ENCODE data around the gene RALGPS2. TPM values are rescaled to one million over a fixed set of nuclear protein-coding genes. Genes with fewer than 3 reads are reported as not detected.

Gene RALGPS2
- total RNA-seq, 1 donor from 2014 or later: 2.6 TPM

DNA sequence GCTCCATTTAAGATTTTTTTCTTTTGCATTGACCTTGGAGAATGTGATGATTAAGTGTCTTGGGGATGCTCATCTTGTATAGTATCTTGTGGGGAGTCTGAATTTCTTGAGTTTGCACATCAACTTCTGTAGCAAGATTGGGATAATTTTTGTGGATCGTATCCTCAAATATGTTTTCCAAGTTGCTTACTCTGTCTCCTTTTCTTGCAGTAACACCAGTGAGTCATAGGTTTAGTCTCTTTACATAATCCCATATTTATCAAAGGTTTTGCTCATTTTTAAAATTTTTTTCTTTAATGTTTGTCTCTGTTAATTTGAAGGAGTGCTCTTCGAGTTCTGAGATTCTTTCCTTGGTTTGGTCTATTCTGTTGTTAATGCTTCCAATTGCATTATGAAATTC is 187.6 kb downstream of the RALGPS2 start:
- intact Hi-C loops (cut with micrococcal nuclease): no loop called here
- Mint-ChIP-seq H3K36me3 (ENCODE audit: low read depth) (peaks cover 2% of the 10 kb centered on the region), H3K9me3 (peaks cover 11% of the 10 kb centered on the region), H3K27ac (no peak overlapping the region), H3K4me1 (peaks cover 2% of the 10 kb centered on the region), H3K4me3 (no peak overlapping the region), H3K27me3 (no peaks in the 10 kb centered on the region)
- no peak for DNase-seq

DNA sequence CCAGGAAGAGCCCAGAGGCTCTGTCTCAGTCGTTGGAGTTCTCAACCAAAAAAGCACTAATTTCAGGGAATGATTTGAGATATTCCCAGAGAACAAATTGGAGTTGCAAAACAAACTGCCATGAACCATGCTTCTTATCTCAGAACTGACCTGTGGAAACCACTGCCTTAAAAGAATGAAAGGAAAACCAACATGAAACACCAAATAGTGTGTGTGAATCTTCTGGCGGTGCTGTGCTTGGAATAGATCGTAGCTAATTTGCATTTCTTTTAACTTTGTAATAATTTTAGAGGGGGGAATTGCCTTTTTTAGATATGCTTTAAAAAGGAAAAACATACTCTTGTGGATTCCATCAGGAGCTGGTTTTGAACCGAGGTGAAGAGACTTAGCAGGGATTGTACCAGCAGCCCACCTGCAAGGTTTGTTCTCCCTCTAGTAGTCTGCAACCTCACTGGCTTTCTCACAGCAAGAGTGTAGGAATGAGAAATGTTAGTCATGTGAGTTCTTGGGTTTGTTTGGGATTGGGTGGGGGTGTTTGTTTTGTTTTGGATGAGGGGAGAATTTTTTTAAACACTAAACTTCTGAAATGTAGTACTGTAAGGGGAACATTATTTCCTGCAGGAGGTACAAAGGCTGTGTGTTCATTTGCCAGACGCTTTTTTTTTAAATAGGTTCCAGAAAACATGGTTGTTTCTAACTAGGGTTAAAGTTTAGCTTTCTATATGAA is 191.6 kb downstream of the RALGPS2 start:
- Mint-ChIP-seq H3K27me3 (peaks cover 3% of the 10 kb centered on the region), H3K27ac (no peak overlapping the region), H3K36me3 (ENCODE audit: low read depth) (no peaks in the 10 kb centered on the region), H3K4me1 (peaks cover 2% of the 10 kb centered on the region), H3K4me3 (no peak overlapping the region), H3K9me3 (peaks cover 4% of the 10 kb centered on the region)
- intact Hi-C loops (cut with micrococcal nuclease): no loop called here
- DNase-seq: no peak

DNA sequence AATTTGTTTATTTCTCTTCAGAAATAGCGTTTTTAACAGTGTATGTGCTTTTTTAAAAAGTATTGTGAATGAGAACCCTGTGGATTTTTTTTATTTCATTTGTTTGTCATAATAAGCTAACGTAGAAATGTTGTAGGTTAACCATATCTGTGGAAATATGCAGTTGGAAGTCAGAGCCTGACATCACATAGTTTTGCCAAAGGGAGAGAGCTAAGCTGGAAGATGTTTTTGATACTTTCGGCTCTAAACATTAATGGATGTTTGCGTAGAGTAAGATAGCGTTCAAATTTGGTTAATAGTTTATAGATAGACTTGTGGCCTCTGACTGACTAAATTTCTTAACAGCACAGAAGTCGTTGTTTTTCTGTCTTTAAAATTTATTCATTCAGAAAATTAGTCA is 193.3 kb downstream of the RALGPS2 start:
- peaks cover 3% of the 10 kb centered on the region for H3K27me3 Mint-ChIP-seq
- no peak overlapping the region for H3K27ac Mint-ChIP-seq
- intact Hi-C loops (cut with micrococcal nuclease): no loop called here
- H3K9me3 Mint-ChIP-seq: no peaks in the 10 kb centered on the region
- no peak for DNase-seq
- peaks cover 2% of the 10 kb centered on the region for H3K4me1 Mint-ChIP-seq
- no peaks in the 10 kb centered on the region for H3K36me3 Mint-ChIP-seq (ENCODE audit: low read depth)
- no peak overlapping the region for H3K4me3 Mint-ChIP-seq

DNA sequence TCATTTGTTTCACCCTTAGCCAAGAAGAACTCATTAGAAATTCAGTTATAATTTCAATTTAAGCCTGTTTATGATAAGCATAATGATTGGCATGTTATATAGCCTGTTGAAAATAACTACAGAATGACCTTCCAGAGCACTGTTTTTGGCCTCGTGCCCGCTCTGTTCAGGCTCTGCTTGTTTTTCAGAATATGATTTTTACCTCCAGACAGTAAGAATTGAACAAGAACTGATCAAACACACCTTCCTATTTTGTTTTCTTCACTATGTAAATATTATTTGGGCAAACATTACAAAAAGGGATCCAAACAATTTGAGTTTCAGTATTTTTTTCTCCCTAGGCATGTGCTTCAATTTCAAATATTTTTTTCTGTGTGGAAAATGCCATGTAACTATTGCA is 193.9 kb downstream of the RALGPS2 start:
- DNase-seq: no peak
- intact Hi-C loops (cut with micrococcal nuclease): no loop called here
- Mint-ChIP-seq H3K9me3 (no peaks in the 10 kb centered on the region), H3K36me3 (ENCODE audit: low read depth) (no peaks in the 10 kb centered on the region), H3K4me3 (no peak overlapping the region), H3K4me1 (peaks cover 2% of the 10 kb centered on the region), H3K27me3 (peaks cover 6% of the 10 kb centered on the region), H3K27ac (no peak overlapping the region)

DNA sequence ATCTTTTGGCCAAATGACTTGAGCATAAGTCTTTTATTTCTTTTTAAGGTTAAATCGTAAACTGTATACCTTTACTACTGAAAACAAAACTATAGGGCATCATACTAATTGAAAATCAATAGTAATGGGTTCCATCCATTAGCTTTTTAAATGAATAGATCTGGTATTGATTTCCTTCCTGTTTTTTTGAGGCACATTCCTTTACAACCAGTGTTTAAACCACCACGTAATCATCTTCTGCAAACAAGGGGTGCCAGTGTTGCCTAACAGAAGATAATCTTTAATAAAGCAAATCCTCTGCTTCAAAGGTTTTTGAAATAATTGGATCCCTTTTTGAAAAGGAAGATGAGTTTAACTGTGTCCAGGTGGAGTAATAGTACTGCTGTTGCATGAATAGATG is 194.5 kb downstream of the RALGPS2 start:
- intact Hi-C loops (cut with micrococcal nuclease): no loop called here
- no peak overlapping the region for H3K4me3 Mint-ChIP-seq
- peaks cover under 1% of the 10 kb centered on the region for H3K4me1 Mint-ChIP-seq
- H3K9me3 Mint-ChIP-seq: peaks cover 2% of the 10 kb centered on the region
- H3K36me3 Mint-ChIP-seq (ENCODE audit: low read depth): no peaks in the 10 kb centered on the region
- DNase-seq: no peak
- H3K27me3 Mint-ChIP-seq: peaks cover 6% of the 10 kb centered on the region
- H3K27ac Mint-ChIP-seq: no peak overlapping the region

DNA sequence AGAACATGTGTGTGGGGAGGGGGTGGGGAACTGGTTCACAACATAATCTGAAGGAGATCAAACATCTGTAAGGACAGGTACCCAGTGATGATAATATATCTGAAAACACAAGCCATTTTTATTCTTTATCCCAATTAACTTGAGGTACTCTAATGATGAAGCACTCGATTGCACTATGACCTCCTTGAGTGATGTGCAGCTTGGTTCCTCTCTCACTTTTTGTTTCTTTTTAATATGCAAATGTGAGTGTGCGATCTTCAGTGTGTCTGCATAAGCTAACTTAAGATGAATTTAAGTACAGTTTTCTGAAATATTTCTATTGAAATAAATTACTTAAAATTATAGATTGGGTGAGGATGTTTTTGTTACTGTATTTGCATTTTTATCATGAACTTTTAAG is 196.5 kb downstream of the RALGPS2 start:
- intact Hi-C loops (cut with micrococcal nuclease): no loop called here
- H3K4me3 Mint-ChIP-seq: no peak overlapping the region
- no peaks in the 10 kb centered on the region for H3K4me1 Mint-ChIP-seq
- DNase-seq: no peak
- H3K36me3 Mint-ChIP-seq (ENCODE audit: low read depth): no peaks in the 10 kb centered on the region
- H3K27me3 Mint-ChIP-seq: peaks cover 12% of the 10 kb centered on the region
- H3K9me3 Mint-ChIP-seq: peaks cover 8% of the 10 kb centered on the region
- H3K27ac Mint-ChIP-seq: no peak overlapping the region

DNA sequence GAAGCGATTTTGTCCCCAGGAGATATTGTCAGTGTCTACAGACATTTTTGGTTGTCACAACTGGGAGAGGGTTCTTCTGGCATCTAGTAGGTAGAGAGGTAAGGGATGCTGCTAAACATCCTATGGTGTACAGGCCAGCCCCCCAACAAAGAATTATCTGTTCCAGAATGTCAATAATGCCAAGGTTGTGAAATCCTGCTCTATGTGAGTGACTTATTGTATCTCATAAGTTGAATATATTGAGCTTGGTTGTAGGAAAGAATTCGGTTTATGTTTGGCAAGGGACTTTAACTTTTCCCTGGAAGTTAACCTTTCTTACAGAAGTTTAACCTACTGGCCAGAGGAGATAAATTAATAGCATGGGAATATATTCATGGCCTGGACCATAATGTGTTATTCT is 198.5 kb downstream of the RALGPS2 start:
- Mint-ChIP-seq H3K36me3 (ENCODE audit: low read depth) (no peaks in the 10 kb centered on the region), H3K9me3 (peaks cover 8% of the 10 kb centered on the region), H3K4me3 (no peak overlapping the region), H3K4me1 (no peaks in the 10 kb centered on the region), H3K27me3 (peaks cover 12% of the 10 kb centered on the region), H3K27ac (no peak overlapping the region)
- intact Hi-C loops (cut with micrococcal nuclease): no loop called here
- no peak for DNase-seq

DNA sequence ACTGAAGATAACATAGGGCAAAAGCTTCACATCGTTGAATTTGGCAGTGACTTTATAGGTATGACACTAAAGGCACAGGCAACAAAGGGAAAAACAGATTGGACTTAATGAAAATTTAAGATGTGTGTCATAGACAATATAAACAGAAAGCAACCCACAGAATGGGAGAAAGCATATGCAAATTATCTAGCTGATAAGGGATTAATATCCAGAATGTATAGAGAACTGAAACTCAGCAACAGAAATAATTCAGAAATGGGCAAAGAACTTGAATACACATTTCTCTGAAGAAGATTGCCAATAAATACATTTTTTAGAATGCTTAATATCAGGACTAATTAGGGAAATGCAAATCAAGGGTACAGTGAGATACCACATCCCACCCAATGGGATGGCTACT is 201.0 kb downstream of the RALGPS2 start:
- Mint-ChIP-seq H3K36me3 (ENCODE audit: low read depth) (no peaks in the 10 kb centered on the region), H3K27ac (no peak overlapping the region), H3K9me3 (peaks cover 8% of the 10 kb centered on the region), H3K4me1 (no peaks in the 10 kb centered on the region), H3K4me3 (no peak overlapping the region), H3K27me3 (peaks cover 11% of the 10 kb centered on the region)
- intact Hi-C loops (cut with micrococcal nuclease): no loop called here
- DNase-seq: no peak

DNA sequence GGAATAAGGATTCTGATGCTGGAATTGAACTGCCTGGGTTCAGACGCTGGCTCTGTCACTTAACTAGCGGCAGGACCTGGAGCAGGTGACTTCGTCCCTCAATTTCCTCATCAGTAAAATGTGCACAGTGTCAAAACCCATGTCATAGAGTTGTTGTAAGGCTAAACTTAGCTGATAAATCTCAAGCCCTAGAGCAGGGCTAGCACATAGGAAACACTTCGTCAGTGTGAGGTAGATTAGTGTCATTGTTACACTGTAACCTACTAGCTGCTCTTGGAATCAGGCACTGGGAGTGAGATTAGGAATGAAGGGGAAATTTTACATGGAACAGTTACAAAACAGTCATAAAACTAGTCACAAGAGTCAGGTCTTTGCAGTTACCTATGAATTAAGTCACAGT is 202.0 kb downstream of the RALGPS2 start:
- intact Hi-C loops (cut with micrococcal nuclease): no loop called here
- no peaks in the 10 kb centered on the region for H3K4me1 Mint-ChIP-seq
- H3K9me3 Mint-ChIP-seq: peaks cover 8% of the 10 kb centered on the region
- H3K27me3 Mint-ChIP-seq: peaks cover 8% of the 10 kb centered on the region
- no peak for DNase-seq
- H3K27ac Mint-ChIP-seq: no peak overlapping the region
- no peak overlapping the region for H3K4me3 Mint-ChIP-seq
- no peaks in the 10 kb centered on the region for H3K36me3 Mint-ChIP-seq (ENCODE audit: low read depth)

DNA sequence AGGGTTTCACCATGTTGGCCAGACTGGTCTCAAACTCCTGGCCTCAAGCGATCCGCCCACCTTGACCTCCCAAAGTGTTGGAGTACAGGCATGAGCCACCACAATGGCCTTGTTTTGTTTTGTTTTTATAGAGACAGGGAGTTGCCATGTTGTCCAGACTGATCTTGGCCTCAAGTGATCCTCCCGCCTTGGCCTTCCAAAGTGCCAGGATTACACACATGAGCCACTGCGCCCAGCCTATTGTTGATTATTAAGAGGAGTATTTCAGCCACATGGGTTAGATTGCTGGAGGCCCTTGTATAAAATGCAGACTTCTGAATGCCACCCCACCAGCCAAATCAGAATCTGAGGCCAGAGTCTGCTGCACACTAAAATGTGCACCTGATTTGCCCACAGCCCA is 203.0 kb downstream of the RALGPS2 start:
- H3K4me3 Mint-ChIP-seq: no peak overlapping the region
- H3K36me3 Mint-ChIP-seq (ENCODE audit: low read depth): no peaks in the 10 kb centered on the region

DNA sequence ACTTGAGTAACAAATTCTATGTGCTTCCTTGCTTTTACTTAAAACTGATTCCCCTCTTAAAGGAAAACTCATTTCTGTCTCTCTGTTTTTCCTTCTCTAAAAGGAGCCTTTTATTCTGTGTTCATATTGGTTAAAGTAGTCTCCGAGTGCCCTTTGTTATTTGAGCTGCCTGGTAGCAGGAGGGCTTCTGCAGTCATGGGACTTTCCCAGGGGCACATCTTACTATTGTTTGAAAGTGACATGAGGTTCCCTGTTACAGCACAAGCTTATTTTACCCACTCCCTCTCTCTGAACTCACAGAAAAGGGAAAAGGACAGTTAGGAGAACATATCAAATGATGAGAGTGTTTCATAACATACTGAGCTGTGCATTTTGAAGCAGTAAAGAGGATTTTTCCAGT is 203.9 kb downstream of the RALGPS2 start:
- Mint-ChIP-seq H3K27me3 (peaks cover 6% of the 10 kb centered on the region), H3K36me3 (ENCODE audit: low read depth) (no peaks in the 10 kb centered on the region), H3K9me3 (peaks cover 8% of the 10 kb centered on the region), H3K4me1 (no peaks in the 10 kb centered on the region), H3K27ac (no peak overlapping the region), H3K4me3 (no peak overlapping the region)
- no peak for DNase-seq
- intact Hi-C loops (cut with micrococcal nuclease): no loop called here

More for the DNA sequence above, 203.0 kb downstream of the RALGPS2 start:
- Mint-ChIP-seq H3K9me3 (peaks cover 8% of the 10 kb centered on the region), H3K27ac (no peak overlapping the region), H3K27me3 (peaks cover 8% of the 10 kb centered on the region), H3K4me1 (no peaks in the 10 kb centered on the region)
- no peak for DNase-seq
- intact Hi-C loops (cut with micrococcal nuclease): no loop called here

DNA sequence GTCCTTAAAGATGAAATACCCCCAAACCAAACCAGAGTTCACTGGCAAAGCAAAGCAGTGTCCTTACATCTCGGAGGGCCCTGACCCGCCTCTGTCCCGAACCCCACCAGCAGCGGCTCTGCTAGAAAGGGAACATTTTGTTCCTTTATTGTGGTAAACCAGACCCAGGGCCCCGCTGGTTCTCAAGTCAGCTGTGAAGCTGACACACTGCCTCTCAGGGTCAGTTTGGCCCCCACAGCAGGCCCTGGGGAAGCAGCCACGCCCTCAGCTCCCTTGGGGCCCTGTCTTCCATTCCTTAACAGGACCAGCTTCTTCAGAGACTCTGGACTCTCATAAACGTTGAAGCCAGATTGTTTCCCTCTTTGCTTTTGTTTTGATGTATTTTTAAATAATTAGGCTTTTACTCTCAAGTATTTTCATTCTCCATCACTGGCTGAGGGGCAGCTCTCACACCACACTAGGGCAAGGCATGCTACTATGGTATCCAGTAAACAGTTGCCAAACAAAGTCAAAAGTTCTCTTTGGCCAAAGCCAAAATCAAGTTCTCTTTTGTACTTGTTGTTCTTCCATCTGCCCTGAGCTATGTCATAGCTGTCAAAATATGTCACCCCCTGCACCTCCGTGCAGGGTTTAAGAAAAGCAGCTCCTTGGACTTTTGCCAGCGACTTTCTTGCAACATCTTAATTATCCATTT is 207.0 kb downstream of the RALGPS2 start:
- no peaks in the 10 kb centered on the region for H3K27me3 Mint-ChIP-seq
- no peak overlapping the region for H3K27ac Mint-ChIP-seq
- no peaks in the 10 kb centered on the region for H3K9me3 Mint-ChIP-seq
- H3K4me1 Mint-ChIP-seq: no peaks in the 10 kb centered on the region
- no peak overlapping the region for H3K4me3 Mint-ChIP-seq
- peak; percentile 34 for DNase-seq
- H3K36me3 Mint-ChIP-seq (ENCODE audit: low read depth): no peaks in the 10 kb centered on the region
- intact Hi-C loops (cut with micrococcal nuclease): no loop called here

DNA sequence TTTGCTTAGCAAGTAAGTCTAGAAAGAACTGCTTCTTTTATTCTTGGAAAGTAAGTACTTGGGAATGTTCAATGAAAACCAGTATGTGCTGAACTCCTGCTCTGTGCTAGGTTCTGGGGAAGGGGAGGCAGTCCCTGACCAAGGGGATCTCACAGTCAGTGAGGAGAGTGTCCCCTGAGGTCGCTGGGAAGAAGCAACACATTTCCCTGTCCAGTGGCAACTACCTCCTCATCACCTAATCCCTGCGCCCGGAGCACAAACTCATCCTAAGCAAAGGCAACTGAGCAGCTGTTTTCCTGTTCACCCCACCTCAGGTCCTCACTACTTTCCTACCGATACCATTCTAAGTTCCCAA is 207.5 kb downstream of the RALGPS2 start:
- no peaks in the 10 kb centered on the region for H3K9me3 Mint-ChIP-seq
- H3K36me3 Mint-ChIP-seq (ENCODE audit: low read depth): no peaks in the 10 kb centered on the region
- H3K27me3 Mint-ChIP-seq: no peaks in the 10 kb centered on the region
- intact Hi-C loops (cut with micrococcal nuclease): no loop called here
- no peak overlapping the region for H3K4me3 Mint-ChIP-seq
- H3K27ac Mint-ChIP-seq: no peak overlapping the region
- DNase-seq: peak; percentile 37
- no peaks in the 10 kb centered on the region for H3K4me1 Mint-ChIP-seq

DNA sequence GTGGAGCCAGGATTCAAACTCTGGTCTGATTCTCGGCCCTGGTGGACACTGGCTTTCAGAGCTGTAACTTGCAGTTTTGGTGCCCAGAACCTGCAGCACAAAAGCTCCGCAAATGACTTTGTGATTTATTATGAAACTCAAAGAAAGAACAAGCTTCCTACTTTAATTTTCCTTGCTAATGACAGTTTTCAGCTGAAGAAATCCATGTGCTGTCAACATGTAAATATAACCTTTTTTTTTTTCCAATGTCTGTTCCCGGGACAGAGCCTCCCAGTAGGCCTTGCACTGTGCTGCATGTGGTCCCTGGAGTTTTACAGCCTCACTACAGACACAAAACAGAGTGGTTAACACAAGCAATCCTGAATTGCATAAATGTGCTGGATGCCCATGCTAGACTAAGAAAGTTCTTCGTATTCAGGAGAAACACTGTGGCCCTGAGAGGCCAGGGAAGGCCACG is 208.1 kb downstream of the RALGPS2 start:
- Mint-ChIP-seq H3K4me1 (no peaks in the 10 kb centered on the region), H3K27me3 (no peaks in the 10 kb centered on the region), H3K36me3 (ENCODE audit: low read depth) (no peaks in the 10 kb centered on the region), H3K4me3 (no peak overlapping the region), H3K27ac (no peak overlapping the region), H3K9me3 (no peaks in the 10 kb centered on the region)
- peak; percentile 32 for DNase-seq
- intact Hi-C loops (cut with micrococcal nuclease): no loop called here
